Activated CD8-positive, alpha-beta T cell treated with anti-CD3 and anti-CD28 coated beads for 36 hours (primary cell): ENCODE data around the gene ZMYND8. TPM values are rescaled to one million over a fixed set of nuclear protein-coding genes. Genes with fewer than 3 reads are reported as not detected.

Experiments used
- ATAC-seq: fragments of 200-7000 bp; cut with Tn5 transposase; one replicate; pipeline ENCODE4 v1.10.0; 2021; ENCODE audit warnings: mild to moderate bottlenecking, moderate library complexity
- CTCF ChIA-PET: fragments of 350-600 bp; sonication (Branson Sonifier 250); formaldehyde crosslinking; loops from one replicate; lab custom pipeline; 2021; ENCODE audit warnings: antibody characterized with exemption; lab: Charles Lee
- POLR2A ChIA-PET: fragments of 350-600 bp; sonication (Branson Sonifier 250); formaldehyde crosslinking; loops from one replicate; lab custom pipeline; 2021; ENCODE audit warnings: antibody characterized with exemption; lab: Charles Lee
- DNase-seq: peaks from one replicate; pipeline ENCODE4 v3.0.0-alpha.2; 2020
- H3K27ac Mint-ChIP-seq: one replicate; pipeline ENCODE4 v1.8.0; 2021; ENCODE audit warnings: mild to moderate bottlenecking, mixed read lengths
- H3K27me3 Mint-ChIP-seq: one replicate; pipeline ENCODE4 v1.8.0; 2021; ENCODE audit warnings: mixed read lengths
- H3K36me3 Mint-ChIP-seq: one replicate; pipeline ENCODE4 v1.8.0; 2021; ENCODE audit warnings: low read depth, mixed read lengths
- H3K4me1 Mint-ChIP-seq: one replicate; pipeline ENCODE4 v1.8.0; 2021; ENCODE audit warnings: low read depth, mixed read lengths
- H3K4me3 Mint-ChIP-seq: one replicate; pipeline ENCODE4 v1.8.0; 2021; ENCODE audit warnings: mild to moderate bottlenecking, moderate library complexity, mixed read lengths
- H3K9me3 Mint-ChIP-seq: one replicate; pipeline ENCODE4 v1.8.0; 2021; ENCODE audit warnings: mixed read lengths
- intact Hi-C: fragments of 100-400 bp; cut with micrococcal nuclease; formaldehyde crosslinking; loops from one replicate; pipeline ENCODE4 v1.10.0; 2022
- total RNA-seq, 2 experiments: library from RNA; stranded (reverse); gene quantifications; one replicate each; pipeline ENCODE4 v1.2.3, GENCODE V29; 2021
- TF ChIP-seq, protein P1 (sequence below): fragments of 200-600 bp; IDR thresholded peaks from one replicate; pipeline ENCODE4 v1.8.0; 2022; ENCODE audit warnings: antibody characterized with exemption, mild to moderate bottlenecking

Gene ZMYND8
- total RNA-seq, 2 experiments from 2014 or later, result 31.9 to 33.4 TPM

DNA sequence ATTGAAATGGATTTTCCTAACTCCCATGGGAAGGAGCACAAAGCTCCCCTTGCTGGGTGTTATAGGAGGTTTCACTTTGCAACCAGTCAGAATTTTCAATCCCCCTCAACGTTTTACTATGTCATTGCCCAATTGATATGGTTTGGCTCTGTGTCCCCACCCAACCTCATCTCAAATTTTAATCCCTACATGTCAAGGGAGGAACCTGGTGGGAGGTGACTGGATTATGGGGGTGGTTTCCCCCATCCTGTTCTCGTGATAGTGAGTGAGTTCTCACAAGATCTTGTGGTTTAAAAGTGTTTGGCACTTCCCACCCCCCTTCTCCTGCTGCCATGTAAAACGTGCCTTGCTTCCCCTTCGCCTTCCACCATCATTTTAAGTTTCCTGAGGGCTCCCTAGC is 62.9 kb downstream of the ZMYND8 start:
- peak overlapping the region; percentile 69 for H3K27ac Mint-ChIP-seq
- TF ChIP-seq, protein P1, sequence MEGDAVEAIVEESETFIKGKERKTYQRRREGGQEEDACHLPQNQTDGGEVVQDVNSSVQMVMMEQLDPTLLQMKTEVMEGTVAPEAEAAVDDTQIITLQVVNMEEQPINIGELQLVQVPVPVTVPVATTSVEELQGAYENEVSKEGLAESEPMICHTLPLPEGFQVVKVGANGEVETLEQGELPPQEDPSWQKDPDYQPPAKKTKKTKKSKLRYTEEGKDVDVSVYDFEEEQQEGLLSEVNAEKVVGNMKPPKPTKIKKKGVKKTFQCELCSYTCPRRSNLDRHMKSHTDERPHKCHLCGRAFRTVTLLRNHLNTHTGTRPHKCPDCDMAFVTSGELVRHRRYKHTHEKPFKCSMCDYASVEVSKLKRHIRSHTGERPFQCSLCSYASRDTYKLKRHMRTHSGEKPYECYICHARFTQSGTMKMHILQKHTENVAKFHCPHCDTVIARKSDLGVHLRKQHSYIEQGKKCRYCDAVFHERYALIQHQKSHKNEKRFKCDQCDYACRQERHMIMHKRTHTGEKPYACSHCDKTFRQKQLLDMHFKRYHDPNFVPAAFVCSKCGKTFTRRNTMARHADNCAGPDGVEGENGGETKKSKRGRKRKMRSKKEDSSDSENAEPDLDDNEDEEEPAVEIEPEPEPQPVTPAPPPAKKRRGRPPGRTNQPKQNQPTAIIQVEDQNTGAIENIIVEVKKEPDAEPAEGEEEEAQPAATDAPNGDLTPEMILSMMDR, result no peak
- intact Hi-C loops, result no loop called here
- H3K4me1 Mint-ChIP-seq, result peaks cover 13% of the 10 kb centered on the region
- H3K9me3 Mint-ChIP-seq, result no peaks in the 10 kb centered on the region
- CTCF ChIA-PET, result interaction anchor here (2.3 kb wide), 1 partner anchor 90 kb away, joined by 8 read pairs; no protein-coding TSS in a partner anchor
- DNase-seq, result no peak
- POLR2A ChIA-PET, result interaction anchor here (0.7 to 1.3 kb wide), 2 partner anchors 10 to 338 kb away, joined by 3 read pairs; no protein-coding TSS in a partner anchor
- H3K27me3 Mint-ChIP-seq, result no peaks in the 10 kb centered on the region
- no peak for ATAC-seq
- peaks cover 65% of the 10 kb centered on the region for H3K36me3 Mint-ChIP-seq
- no peak overlapping the region for H3K4me3 Mint-ChIP-seq

DNA sequence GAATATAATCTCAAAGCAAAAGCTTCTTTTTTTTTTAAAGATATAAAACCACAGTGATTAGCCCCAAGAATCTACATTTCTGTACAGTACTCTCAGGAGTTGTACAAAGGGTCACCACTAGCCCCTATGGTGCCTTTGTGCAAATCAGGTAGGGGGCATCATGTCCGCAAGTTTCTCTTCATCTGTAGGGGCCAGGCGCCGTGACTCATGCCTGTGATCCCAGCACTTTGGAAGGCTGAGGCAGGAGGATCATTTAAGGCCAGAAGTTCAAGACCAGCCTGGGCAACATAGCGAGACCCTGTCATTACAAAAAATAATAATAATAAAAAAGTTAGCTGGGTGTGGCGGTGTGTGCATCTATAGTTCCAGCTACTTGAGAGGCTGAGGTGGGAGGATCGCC is 63.9 kb downstream of the ZMYND8 start:
- H3K27me3 Mint-ChIP-seq, result no peaks in the 10 kb centered on the region
- DNase-seq (no peak), ATAC-seq (no peak)
- ChIA-PET CTCF (interaction anchor here (2.3 kb wide), 1 partner anchor 91 kb away, joined by 8 read pairs; no protein-coding TSS in a partner anchor), POLR2A (interaction anchor here (0.6 to 1.3 kb wide), 2 partner anchors 11 to 158 kb away, joined by 3 read pairs; no protein-coding TSS in a partner anchor)
- TF ChIP-seq, protein P1, result no peak
- no peak overlapping the region for H3K4me3 Mint-ChIP-seq
- peaks cover 62% of the 10 kb centered on the region for H3K36me3 Mint-ChIP-seq
- H3K27ac Mint-ChIP-seq, result no peak overlapping the region
- intact Hi-C loops, result no loop called here
- H3K4me1 Mint-ChIP-seq, result peaks cover 13% of the 10 kb centered on the region
- no peaks in the 10 kb centered on the region for H3K9me3 Mint-ChIP-seq

DNA sequence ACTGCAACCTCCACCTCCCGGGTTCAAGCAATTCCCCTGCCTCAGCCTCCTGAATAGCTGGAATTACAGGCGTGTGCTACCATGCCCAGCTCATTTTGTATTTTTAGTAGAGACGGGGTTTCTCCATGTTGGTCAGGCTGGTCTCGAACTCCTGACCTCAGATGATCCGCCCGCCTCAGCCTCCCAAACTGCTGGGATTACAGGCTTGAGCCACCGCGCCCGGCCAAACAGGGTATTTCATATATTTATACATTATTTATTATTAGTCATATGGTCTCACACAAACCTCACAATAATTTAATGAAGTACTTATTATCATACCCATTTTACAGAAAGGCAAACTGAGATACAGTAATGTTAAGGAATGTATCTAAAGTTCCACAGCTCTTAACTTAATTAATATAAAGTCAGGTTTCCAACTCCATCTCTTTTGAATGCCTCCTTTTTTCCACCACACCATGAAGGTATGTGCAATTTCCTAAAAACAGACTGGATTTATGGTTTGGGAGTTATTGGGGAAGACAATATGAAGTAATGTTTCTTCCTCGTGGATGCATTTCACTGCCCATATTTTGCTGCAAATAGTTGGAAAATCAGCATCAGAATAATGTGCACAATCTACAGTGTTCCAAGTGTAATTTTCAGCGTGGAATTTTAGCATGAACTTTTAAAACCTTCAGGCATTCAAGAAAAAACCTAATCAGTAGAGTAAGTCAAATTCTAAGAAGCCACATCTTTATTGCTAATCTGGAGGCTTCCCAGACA is 65.7 kb downstream of the ZMYND8 start:
- Mint-ChIP-seq H3K4me3 (no peak overlapping the region), H3K27me3 (no peaks in the 10 kb centered on the region), H3K36me3 (peaks cover 64% of the 10 kb centered on the region), H3K9me3 (no peaks in the 10 kb centered on the region), H3K27ac (no peak overlapping the region), H3K4me1 (peaks cover 13% of the 10 kb centered on the region)
- ATAC-seq (no peak), DNase-seq (no peak)
- CTCF ChIA-PET, result interaction anchor here (1.1 to 1.7 kb wide), 3 partner anchors 17 to 93 kb away, joined by 3 to 4 read pairs (median 4); no protein-coding TSS in a partner anchor
- intact Hi-C loops, result no loop called here
- POLR2A ChIA-PET, result no interaction called here
- TF ChIP-seq, protein P1, result no peak

DNA sequence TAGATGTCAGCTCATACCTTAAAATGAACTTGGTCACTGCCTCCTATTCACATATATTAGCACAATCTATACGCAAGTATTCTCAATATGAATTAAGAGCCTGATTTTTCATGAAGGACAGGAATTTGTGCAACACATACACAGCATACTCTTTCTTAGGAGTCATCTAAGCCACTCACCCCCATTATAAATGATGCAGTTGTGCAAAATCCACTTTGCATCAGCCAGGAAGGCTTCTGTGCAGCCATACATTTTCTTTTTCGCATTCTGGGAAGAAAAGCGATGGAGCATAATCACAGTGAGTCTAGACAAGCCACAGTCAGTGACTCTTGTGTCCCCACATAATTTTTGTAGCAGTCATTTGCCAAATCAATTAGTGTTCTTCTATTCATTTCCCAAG is 66.5 kb downstream of the ZMYND8 start:
- CTCF ChIA-PET, result interaction anchor here (1.1 to 1.7 kb wide), 4 partner anchors 16 to 94 kb away, joined by 3 to 4 read pairs (median 4); no protein-coding TSS in a partner anchor

More for the DNA sequence above, 66.5 kb downstream of the ZMYND8 start:
- no peak for ATAC-seq
- Mint-ChIP-seq H3K9me3 (no peaks in the 10 kb centered on the region), H3K27ac (no peak overlapping the region), H3K27me3 (no peaks in the 10 kb centered on the region), H3K4me1 (peaks cover 13% of the 10 kb centered on the region), H3K36me3 (peaks cover 57% of the 10 kb centered on the region), H3K4me3 (no peak overlapping the region)
- POLR2A ChIA-PET, result no interaction called here
- intact Hi-C loops, result no loop called here
- TF ChIP-seq, protein P1, result no peak
- DNase-seq, result no peak
